Mammary epithelial cell (primary cell): ENCODE results near the gene CEP152.

Experiments
- CTCF ChIP-seq, 2 donors: IDR thresholded peaks in 1 of 2; conservative IDR thresholded peaks in 1 of 2; 2 replicates each; pipeline ENCODE4 v1.5.1; 2011 to 2012; ENCODE audit warnings: inconsistent platforms in 2 of 2, low read length in 2 of 2, mild to moderate bottlenecking in 2 of 2, control low read depth in 1 of 2, low read depth in 1 of 2; ENCODE audit not compliant: insufficient read depth in 1 of 2; ENCODE audit errors: extremely low read depth in 1 of 2
- EZH2 ChIP-seq: IDR thresholded peaks from 2 replicates; pipeline ENCODE4 v1.6.1; 2012; ENCODE audit warnings: low read length, inconsistent platforms, borderline replicate concordance

- TF ChIP-seq EZH2 (no peak), CTCF (conservative IDR thresholded peaks at IDR 0.05 in 1 of 2, IDR thresholded peaks at IDR 0.05 in 1 of 2; ENCODE audit: extremely low read depth in 1 of 2, insufficient read depth in 1 of 2, low read depth in 1 of 2, low read length in 2 of 2) (no peak)
Observed at GRCh38 chr15:48761393-48762158, 49.3 kb downstream of the CEP152 start.
